ENCODE results near the gene UTS2B. TPM values are rescaled to one million over a fixed set of nuclear protein-coding genes. Genes with fewer than 3 reads are reported as not detected.

Gene UTS2B
- total and polyA plus RNA-seq, 9 of the 15 experiments (the other 6 are each of a cell fraction or from before 2014, with no cell fraction given), result 0.06 TPM; not detected in 8

GRCh38 chr3:191253089-191253799 is 77.1 kb downstream of the UTS2B start (continued):
- TF ChIP-seq JUND (IDR thresholded peaks at IDR 0.05; ENCODE audit: borderline replicate concordance, low read depth, low read length), result no peak
- TF ChIP-seq JUND (tag; IDR thresholded peaks at IDR 0.05; ENCODE audit: borderline replicate concordance, low read depth, low read length), result no peak
- TF ChIP-seq TRIM24 (IDR thresholded peaks at IDR 0.05), result no peak

GRCh38 chr3:191246630-191247029 is 83.7 kb downstream of the UTS2B start:
- no TSS peak for BruUV-seq (replicated peaks)
- Histone ChIP-seq H3K27me3 (ENCODE audit: control insufficient read depth in 2 of 2, insufficient read depth in 2 of 2, low read length in 2 of 2) (no peaks in the 10 kb centered on the region), H3K4me2 (ENCODE audit: insufficient read depth, low read length) (no peak overlapping the region), H3K4me3 (no peak overlapping the region), H3K27ac (ENCODE audit: extremely low read depth, low read depth, low read length) (no peak overlapping the region), H3K36me3 (ENCODE audit: control insufficient read depth, insufficient read depth, low read length) (no peaks in the 10 kb centered on the region), H2AFZ (ENCODE audit: low read depth, low read length) (no peak overlapping the region), H3K9me3 (replicated peaks; ENCODE audit: control insufficient read depth, insufficient read depth, low read depth, low read length) (no peaks in the 10 kb centered on the region), H3K79me2 (ENCODE audit: control insufficient read depth, insufficient read depth, low read length) (no peaks in the 10 kb centered on the region), H4K20me1 (replicated peaks; ENCODE audit: control insufficient read depth, insufficient read depth, low read length) (no peaks in the 10 kb centered on the region), H3K4me1 (replicated peaks in 1 of 2; ENCODE audit: control insufficient read depth in 2 of 2, insufficient read depth in 2 of 2, low read length in 2 of 2) (no peaks in the 10 kb centered on the region), H3K9ac (ENCODE audit: insufficient read depth in 1 of 2, low read depth in 2 of 2, low read length in 2 of 2) (no peak overlapping the region), H3K9me1 (ENCODE audit: control insufficient read depth, insufficient read depth, low read length) (no peaks in the 10 kb centered on the region)
- intact Hi-C loops (cut with micrococcal nuclease), result no loop called here
- POLR2A ChIA-PET, result interaction anchor here (0.6 kb wide), 1 partner anchor 159 kb away, joined by 3 read pairs; no protein-coding TSS in a partner anchor
- ATAC-seq, result no peak
- CTCF ChIA-PET (ENCODE audit: low intra/inter-chr PET ratio), result no interaction called here
- FAIRE-seq, result no peak
- WGBS (ENCODE audit: insufficient coverage, low coverage, missing lambda C conversion rate), result 0% methylated on average over 1 of the region's 1 CpG
- in situ Hi-C loops (cut with MboI), result no loop called here
- no peak for DNase-seq (ENCODE audit: extremely low read depth in 1 of 4, low spot score in 3 of 4)
- no peak for TF ChIP-seq SIN3A (IDR thresholded peaks at IDR 0.05; ENCODE audit: borderline replicate concordance in 2 of 2, control insufficient read depth in 1 of 2, low read depth in 2 of 2, low read length in 2 of 2)
- TF ChIP-seq IRF1 (CRISPR knock-in tag; IDR thresholded peaks at IDR 0.05; ENCODE audit: borderline replicate concordance), result no peak
- no peak for TF ChIP-seq JUND (IDR thresholded peaks at IDR 0.05; ENCODE audit: borderline replicate concordance, low read depth, low read length)
- TF ChIP-seq JUND (tag; IDR thresholded peaks at IDR 0.05; ENCODE audit: borderline replicate concordance, low read depth, low read length), result 0 out of 3 replicates have a peak, but pooled peaks have one; percentile 19
- TF ChIP-seq MYNN (IDR thresholded peaks at IDR 0.05), result no peak
- TF ChIP-seq MYNN (CRISPR knock-in tag; IDR thresholded peaks at IDR 0.05), result no peak
- no peak for TF ChIP-seq ZFP91 (CRISPR knock-in tag; IDR thresholded peaks at IDR 0.05)
- no peak for TF ChIP-seq TARDBP (IDR thresholded peaks at IDR 0.05)
- TF ChIP-seq NR2F6 (CRISPR knock-in tag; IDR thresholded peaks at IDR 0.05), result no peak

All from K562 (cell line).